Measurements from ENCODE around the gene NXPH2. TPM values are rescaled to one million over a fixed set of nuclear protein-coding genes. Genes with fewer than 3 reads are reported as not detected.

Gene NXPH2
- total and polyA plus RNA-seq, 9 of the 15 experiments (the other 6 are each of a cell fraction or from before 2014, with no cell fraction given) = not detected

GRCh38 chr2:138775736-138776135 lies 4.5 kb downstream of the NXPH2 start:
- BruUV-seq (replicated peaks) = no TSS peak
- Histone ChIP-seq H3K4me1 (replicated peaks in 1 of 2; ENCODE audit: control insufficient read depth in 2 of 2, insufficient read depth in 2 of 2, low read length in 2 of 2) (no peaks in the 10 kb centered on the region), H3K4me3 (no peak overlapping the region), H2AFZ (ENCODE audit: low read depth, low read length) (no peak overlapping the region), H3K27ac (ENCODE audit: extremely low read depth, low read depth, low read length) (no peak overlapping the region), H3K9me3 (replicated peaks; ENCODE audit: control insufficient read depth, insufficient read depth, low read depth, low read length) (no peaks in the 10 kb centered on the region), H4K20me1 (replicated peaks; ENCODE audit: control insufficient read depth, insufficient read depth, low read length) (no peaks in the 10 kb centered on the region), H3K9ac (ENCODE audit: insufficient read depth in 1 of 2, low read depth in 2 of 2, low read length in 2 of 2) (no peak overlapping the region), H3K79me2 (ENCODE audit: control insufficient read depth, insufficient read depth, low read length) (no peaks in the 10 kb centered on the region), H3K9me1 (ENCODE audit: control insufficient read depth, insufficient read depth, low read length) (no peaks in the 10 kb centered on the region), H3K4me2 (ENCODE audit: insufficient read depth, low read length) (no peak overlapping the region), H3K36me3 (ENCODE audit: control insufficient read depth, insufficient read depth, low read length) (no peaks in the 10 kb centered on the region), H3K27me3 (ENCODE audit: control insufficient read depth in 2 of 2, insufficient read depth in 2 of 2, low read length in 2 of 2) (peaks cover 5 to 16% of the 10 kb centered on the region in 2 experiments; a peak in 3 of 5 replicates)
- 0% methylated on average over 4 of the region's 4 CpGs for WGBS (ENCODE audit: insufficient coverage, low coverage, missing lambda C conversion rate)
- POLR2A ChIA-PET = no interaction called here
- TF ChIP-seq HINFP (tag; conservative IDR thresholded peaks at IDR 0.05; ENCODE audit: low read depth) = no peak
- TF ChIP-seq CTCFL (IDR thresholded peaks at IDR 0.05; ENCODE audit: borderline replicate concordance, insufficient read depth, low read depth, low read length, poor library complexity, severe bottlenecking) = no peak
- peak; percentile 26 for TF ChIP-seq MAFG (tag; conservative IDR thresholded peaks at IDR 0.05)
- TF ChIP-seq ZNF316 (IDR thresholded peaks at IDR 0.05) = peak; percentile 17; the same call in 1 of the 2 replicates
- TF ChIP-seq MXI1 (IDR thresholded peaks at IDR 0.05; ENCODE audit: low read depth, low read length) = no peak
- no peak for TF ChIP-seq SMAD4 (CRISPR knock-in tag; conservative IDR thresholded peaks at IDR 0.05)
- TF ChIP-seq ZFP30 (CRISPR knock-in tag; IDR thresholded peaks at IDR 0.05; ENCODE audit: borderline replicate concordance) = no peak
- TF ChIP-seq MAFK (IDR thresholded peaks at IDR 0.05; ENCODE audit: low read length) = peak; percentile 40; the same call in 1 of the 2 replicates
- TF ChIP-seq MAFF (IDR thresholded peaks at IDR 0.05; ENCODE audit: low read length) = 0 out of 2 replicates have a peak, but pooled peaks have one; percentile 13
- TF ChIP-seq SPI1 (IDR thresholded peaks at IDR 0.05; ENCODE audit: borderline replicate concordance, low read depth, low read length) = no peak
- no peak for TF ChIP-seq KLF16 (IDR thresholded peaks at IDR 0.05)
- TF ChIP-seq POLR3A (IDR thresholded peaks at IDR 0.05; ENCODE audit: borderline replicate concordance, extremely low read depth, insufficient read depth, insufficient read length) = no peak
- in situ Hi-C loops (cut with MboI) = no loop called here
- no peak for FAIRE-seq
- CTCF ChIA-PET (ENCODE audit: low intra/inter-chr PET ratio) = interaction anchor here (0.6 kb wide), 1 partner anchor 99 kb away, joined by 3 read pairs; no protein-coding TSS in a partner anchor
- intact Hi-C loops (cut with micrococcal nuclease) = no loop called here
- ATAC-seq = no peak
- no peak for DNase-seq (ENCODE audit: extremely low read depth in 1 of 4, low spot score in 3 of 4)
